ENCODE measurements around the gene STIMATE.

Gene STIMATE

DNA sequence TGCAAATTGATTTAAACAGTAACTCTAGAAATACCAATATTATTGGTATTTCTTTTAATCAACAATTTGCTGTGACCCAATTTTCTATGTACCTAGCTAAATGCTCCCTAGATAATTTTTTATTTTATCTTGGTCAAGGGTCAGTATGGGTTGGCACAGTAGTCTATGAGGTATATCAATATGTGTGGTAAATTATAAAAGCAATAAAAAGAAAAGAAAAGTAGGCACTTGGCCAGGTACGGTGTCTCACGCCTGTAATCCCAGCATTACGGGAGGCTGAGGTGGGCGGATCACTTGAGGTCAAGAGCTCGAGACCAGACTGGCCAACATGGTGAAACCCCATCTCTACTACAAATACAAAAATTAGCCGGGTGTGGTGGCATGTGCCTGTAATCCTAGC lies 34.0 kb upstream of the STIMATE start:
- Histone ChIP-seq H3K27me3 (ENCODE audit: control insufficient read depth, insufficient read depth, low read length) (no peaks in the 10 kb centered on the region), H3K27ac (no peak overlapping the region), H3K36me3 (ENCODE audit: control insufficient read depth, insufficient read depth, low read length) (no peaks in the 10 kb centered on the region), H3K79me2 (no peaks in the 10 kb centered on the region), H3K9me3 (ENCODE audit: control insufficient read depth, low read length) (no peaks in the 10 kb centered on the region), H3K4me1 (no peaks in the 10 kb centered on the region), H2AFZ (no peak overlapping the region), H3K4me3 (ENCODE audit: low read depth, low read length) (no peak overlapping the region), H3K9ac (no peak overlapping the region), H3K4me2 (ENCODE audit: low read length) (no peak overlapping the region)
- TF ChIP-seq, protein P1, sequence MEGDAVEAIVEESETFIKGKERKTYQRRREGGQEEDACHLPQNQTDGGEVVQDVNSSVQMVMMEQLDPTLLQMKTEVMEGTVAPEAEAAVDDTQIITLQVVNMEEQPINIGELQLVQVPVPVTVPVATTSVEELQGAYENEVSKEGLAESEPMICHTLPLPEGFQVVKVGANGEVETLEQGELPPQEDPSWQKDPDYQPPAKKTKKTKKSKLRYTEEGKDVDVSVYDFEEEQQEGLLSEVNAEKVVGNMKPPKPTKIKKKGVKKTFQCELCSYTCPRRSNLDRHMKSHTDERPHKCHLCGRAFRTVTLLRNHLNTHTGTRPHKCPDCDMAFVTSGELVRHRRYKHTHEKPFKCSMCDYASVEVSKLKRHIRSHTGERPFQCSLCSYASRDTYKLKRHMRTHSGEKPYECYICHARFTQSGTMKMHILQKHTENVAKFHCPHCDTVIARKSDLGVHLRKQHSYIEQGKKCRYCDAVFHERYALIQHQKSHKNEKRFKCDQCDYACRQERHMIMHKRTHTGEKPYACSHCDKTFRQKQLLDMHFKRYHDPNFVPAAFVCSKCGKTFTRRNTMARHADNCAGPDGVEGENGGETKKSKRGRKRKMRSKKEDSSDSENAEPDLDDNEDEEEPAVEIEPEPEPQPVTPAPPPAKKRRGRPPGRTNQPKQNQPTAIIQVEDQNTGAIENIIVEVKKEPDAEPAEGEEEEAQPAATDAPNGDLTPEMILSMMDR (IDR thresholded peaks at IDR 0.05): no peak

DNA sequence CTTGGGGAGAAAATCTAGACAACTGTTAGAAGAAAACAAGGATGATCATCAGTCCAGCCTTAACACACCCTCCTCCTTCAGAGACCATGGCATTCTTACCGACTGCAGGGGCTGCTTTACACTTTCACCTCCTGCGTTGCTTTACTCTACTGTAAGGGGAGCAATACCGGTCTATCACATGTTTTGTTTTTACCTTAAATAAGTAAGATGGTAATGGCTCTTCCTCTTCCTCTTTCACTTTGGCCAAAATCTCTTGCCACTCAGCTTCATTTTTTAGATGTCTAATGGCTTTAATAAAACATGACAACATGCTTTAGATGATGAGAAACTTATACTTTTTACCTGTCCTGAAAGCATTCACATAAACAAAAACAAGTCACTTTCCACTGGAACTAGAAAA lies 33.4 kb upstream of the STIMATE start:
- no peaks in the 10 kb centered on the region for H3K27me3 ChIP-seq (ENCODE audit: control insufficient read depth, insufficient read depth, low read length)
- H2AFZ ChIP-seq: no peak overlapping the region
- H3K79me2 ChIP-seq: no peaks in the 10 kb centered on the region
- H3K27ac ChIP-seq: no peak overlapping the region
- H3K4me1 ChIP-seq: no peaks in the 10 kb centered on the region
- no peaks in the 10 kb centered on the region for H3K36me3 ChIP-seq (ENCODE audit: control insufficient read depth, insufficient read depth, low read length)
- H3K4me2 ChIP-seq (ENCODE audit: low read length): no peak overlapping the region
- no peak overlapping the region for H3K4me3 ChIP-seq (ENCODE audit: low read depth, low read length)
- H3K9me3 ChIP-seq (ENCODE audit: control insufficient read depth, low read length): no peaks in the 10 kb centered on the region
- H3K9ac ChIP-seq: no peak overlapping the region
- TF ChIP-seq, protein P1 (IDR thresholded peaks at IDR 0.05): no peak

DNA sequence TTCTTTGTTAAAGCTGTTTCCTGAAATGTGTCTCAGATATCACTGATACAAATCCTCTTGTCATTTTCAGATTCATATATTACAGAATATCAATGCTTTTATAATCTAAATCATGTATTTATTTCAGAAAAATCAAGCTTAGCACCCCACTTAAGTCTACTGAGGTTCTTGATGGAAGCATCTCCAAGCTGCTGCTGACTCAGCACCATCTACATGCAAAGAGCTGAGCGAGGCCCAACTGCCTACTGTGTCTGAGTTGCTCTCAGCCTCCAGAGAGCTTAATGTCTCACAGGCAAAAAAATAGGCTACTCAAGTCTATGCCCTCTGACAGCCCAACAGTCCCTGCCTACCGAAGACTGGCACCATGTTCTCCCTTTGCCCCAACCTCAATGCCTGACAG lies 29.2 kb upstream of the STIMATE start:
- no peaks in the 10 kb centered on the region for H3K9me3 ChIP-seq (ENCODE audit: control insufficient read depth, low read length)
- no peaks in the 10 kb centered on the region for H3K4me1 ChIP-seq
- no peak overlapping the region for H3K4me3 ChIP-seq (ENCODE audit: low read depth, low read length)
- H3K36me3 ChIP-seq (ENCODE audit: control insufficient read depth, insufficient read depth, low read length): no peaks in the 10 kb centered on the region
- H3K27me3 ChIP-seq (ENCODE audit: control insufficient read depth, insufficient read depth, low read length): no peaks in the 10 kb centered on the region
- H2AFZ ChIP-seq: no peak overlapping the region
- no peaks in the 10 kb centered on the region for H3K79me2 ChIP-seq
- H3K4me2 ChIP-seq (ENCODE audit: low read length): no peak overlapping the region
- H3K9ac ChIP-seq: no peak overlapping the region
- TF ChIP-seq, protein P1 (IDR thresholded peaks at IDR 0.05): no peak
- no peak overlapping the region for H3K27ac ChIP-seq

DNA sequence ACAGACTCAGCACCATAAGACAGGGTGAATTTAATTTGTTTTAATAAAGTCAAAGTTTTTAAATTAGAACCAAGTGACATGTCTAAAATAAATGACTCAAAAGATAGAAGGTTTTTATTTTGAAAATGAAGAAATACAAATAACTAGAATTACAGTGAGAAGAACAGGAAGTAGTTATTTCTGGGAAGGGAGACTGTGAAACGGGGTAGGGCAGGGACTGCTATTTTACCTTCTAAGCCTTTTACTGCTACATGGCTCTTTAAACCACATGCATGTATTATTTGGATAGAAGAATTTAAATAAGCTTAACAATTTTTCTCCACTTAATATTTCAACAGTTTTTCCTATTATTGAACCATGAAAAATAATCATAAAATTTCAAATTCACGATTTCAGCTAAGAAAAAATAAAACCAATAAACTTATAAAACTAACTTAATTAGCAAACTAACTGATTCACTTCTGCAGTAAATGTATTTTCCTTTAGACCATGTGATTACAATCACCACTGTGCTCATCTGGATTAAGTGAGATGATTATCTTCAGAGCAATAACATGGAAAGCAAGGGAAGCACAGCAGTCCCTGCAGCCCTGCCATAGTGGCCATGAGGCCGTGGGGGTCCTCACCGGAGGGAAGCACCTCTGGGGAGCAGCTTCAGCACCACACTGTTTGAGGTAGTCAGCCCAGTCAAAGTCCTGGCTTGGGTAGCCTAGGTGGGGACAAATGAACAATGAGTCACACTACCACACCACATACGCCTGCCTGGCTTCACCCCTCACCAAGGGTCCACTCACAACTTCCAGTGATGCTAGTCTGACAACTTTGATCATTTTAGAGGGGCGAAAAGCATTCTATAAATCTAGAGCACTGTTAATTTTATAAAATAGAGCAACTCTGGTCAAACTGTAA lies 28.3 kb upstream of the STIMATE start:
- Histone ChIP-seq H3K27me3 (ENCODE audit: control insufficient read depth, insufficient read depth, low read length) (no peaks in the 10 kb centered on the region), H3K27ac (no peak overlapping the region), H3K4me3 (ENCODE audit: low read depth, low read length) (no peak overlapping the region), H3K79me2 (no peaks in the 10 kb centered on the region), H3K36me3 (ENCODE audit: control insufficient read depth, insufficient read depth, low read length) (no peaks in the 10 kb centered on the region), H2AFZ (no peak overlapping the region), H3K4me1 (no peaks in the 10 kb centered on the region), H3K9me3 (ENCODE audit: control insufficient read depth, low read length) (no peaks in the 10 kb centered on the region), H3K4me2 (ENCODE audit: low read length) (no peak overlapping the region), H3K9ac (no peak overlapping the region)
- TF ChIP-seq, protein P1 (IDR thresholded peaks at IDR 0.05): no peak

DNA sequence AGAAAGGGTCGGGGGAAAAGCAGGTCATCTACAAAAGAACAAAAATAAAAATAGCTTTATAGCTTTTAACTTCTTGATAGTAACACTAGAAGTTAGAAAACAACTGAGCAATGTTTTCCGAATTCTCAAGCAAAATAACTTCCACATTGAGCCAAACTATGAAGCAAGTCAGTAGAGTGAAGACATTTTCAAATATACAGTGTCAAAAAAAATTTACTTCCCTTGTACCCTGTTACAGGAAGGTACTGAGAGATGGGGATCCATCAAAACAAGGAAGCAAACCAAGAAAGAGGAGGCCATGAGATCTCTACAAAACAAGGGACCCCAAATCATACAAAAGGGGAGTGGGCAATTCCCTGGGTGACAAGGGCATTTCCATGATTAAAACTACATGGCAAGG lies 26.6 kb upstream of the STIMATE start:
- TF ChIP-seq, protein P1 (IDR thresholded peaks at IDR 0.05): no peak
- Histone ChIP-seq H3K4me3 (ENCODE audit: low read depth, low read length) (no peak overlapping the region), H3K4me2 (ENCODE audit: low read length) (no peak overlapping the region), H3K9ac (no peak overlapping the region), H3K27me3 (ENCODE audit: control insufficient read depth, insufficient read depth, low read length) (no peaks in the 10 kb centered on the region), H3K9me3 (ENCODE audit: control insufficient read depth, low read length) (no peaks in the 10 kb centered on the region), H3K4me1 (no peaks in the 10 kb centered on the region), H2AFZ (no peak overlapping the region), H3K36me3 (ENCODE audit: control insufficient read depth, insufficient read depth, low read length) (no peaks in the 10 kb centered on the region), H3K79me2 (no peaks in the 10 kb centered on the region), H3K27ac (no peak overlapping the region)

All from parathyroid adenoma (tissue), 2 donors.